Measurements from ENCODE around the gene ANO7. TPM values are rescaled to one million over a fixed set of nuclear protein-coding genes. Genes with fewer than 3 reads are reported as not detected.

Gene ANO7
- total RNA-seq, 1 experiment from 2014 or later = 5.2 TPM

GRCh38 chr2:241148891-241149674 is 39.4 kb upstream of the ANO7 start, which contains the start of gene PASK:
TSS of gene PASK (minus strand) at chr2:241149472. CDS start at chr2:241143032, 6,440 bp downstream.
- Histone ChIP-seq H3K9me3 (ENCODE audit: control insufficient read depth, low read depth, low read length) (no peaks in the 10 kb centered on the region), H3K18ac (ENCODE audit: insufficient read length, low read depth, low read length) (no peak within 1 kb of the TSS), H2BK12ac (ENCODE audit: insufficient read length, low read depth, low read length) (no peak within 1 kb of the TSS), H3K4ac (ENCODE audit: low read depth, low read length) (no peak within 1 kb of the TSS), H4K5ac (ENCODE audit: insufficient read length, low read depth, low read length) (no peak within 1 kb of the TSS), H4K91ac (ENCODE audit: insufficient read length, low read depth, low read length) (no peak within 1 kb of the TSS), H3K79me2 (ENCODE audit: insufficient read depth, low read length) (no peaks in the 10 kb centered on the region), H3K4me2 (ENCODE audit: insufficient read depth, insufficient read length, low read length) (peak within 1 kb of the TSS; percentile 38), H3K79me1 (ENCODE audit: insufficient read depth, low read depth, low read length, poor library complexity, severe bottlenecking) (no peaks in the 10 kb centered on the region), H3K56ac (ENCODE audit: insufficient read length, low read depth, low read length) (no peak within 1 kb of the TSS), H3K9ac (ENCODE audit: extremely low read depth, insufficient read length, low read length) (peak within 1 kb of the TSS; percentile 63), H2BK5ac (ENCODE audit: insufficient read length, low read length) (no peak within 1 kb of the TSS), H2BK15ac (ENCODE audit: low read depth, low read length) (no peak within 1 kb of the TSS), H2AK5ac (ENCODE audit: insufficient read length, low read length) (no peak within 1 kb of the TSS), H2BK20ac (ENCODE audit: low read depth, low read length, poor library complexity, severe bottlenecking) (no peak within 1 kb of the TSS), H3K23ac (ENCODE audit: insufficient read length, low read depth, low read length) (no peak within 1 kb of the TSS), H3T11ph (ENCODE audit: low read length) (no peak within 1 kb of the TSS), H3K27me3 (ENCODE audit: insufficient read depth, low read length) (no peaks in the 10 kb centered on the region), H3K4me1 (ENCODE audit: insufficient read depth, low read length) (peaks cover 12% of the 10 kb centered on the region; the same call in 1 of the 2 replicates), H4K8ac (replicated peaks; ENCODE audit: insufficient read length, low read depth, low read length) (no peak within 1 kb of the TSS), H4K20me1 (ENCODE audit: control insufficient read depth, insufficient read depth, insufficient read length) (no peaks in the 10 kb centered on the region), H3K14ac (ENCODE audit: insufficient read depth, low read length) (no peak within 1 kb of the TSS; the same call in 1 of the 2 replicates), H3K23me2 (ENCODE audit: insufficient read length, low read depth, low read length, poor library complexity, severe bottlenecking) (peaks cover 10% of the 10 kb centered on the region), H3K27ac (ENCODE audit: insufficient read length, low read depth, low read length) (no peak within 1 kb of the TSS), H2BK120ac (ENCODE audit: low read depth, low read length, poor library complexity, severe bottlenecking) (no peak within 1 kb of the TSS), H2AFZ (ENCODE audit: low read length) (no peak within 1 kb of the TSS)
- peak within 1 kb of the TSS; percentile 48 to 95 (median 93); a peak in 6 of 7 replicates for H3K27ac Mint-ChIP-seq
- peaks cover 3% of the 10 kb centered on the region for H3K27me3 Mint-ChIP-seq (ENCODE audit: low read depth)
- TF ChIP-seq CTCF (conservative IDR thresholded peaks at IDR 0.05) = no peak
- DNase-seq = peak; percentile 98
- H3K36me3 Mint-ChIP-seq (ENCODE audit: insufficient read depth in 1 of 3, low read depth in 3 of 3) = peaks cover 0 to 10% (median 9%) of the 10 kb centered on the region in 3 experiments; a peak in 5 of 7 replicates
- H3K4me3 Mint-ChIP-seq = peak within 1 kb of the TSS; percentile 87 to 95
- no CpG with 5 or more reads among the region's 88 CpGs for WGBS (ENCODE audit: extremely low coverage, insufficient read length, low lambda C conversion rate)
- H3K4me1 Mint-ChIP-seq = peaks cover 28 to 30% of the 10 kb centered on the region in 2 experiments
- no peaks in the 10 kb centered on the region; a peak in 1 of 5 replicates for H3K9me3 Mint-ChIP-seq
